Activated CD8-positive, alpha-beta memory T cell treated with anti-CD3 and anti-CD28 coated beads for 36 hours (primary cell): ENCODE measurements around the gene KCNQ1. TPM values are rescaled to one million over a fixed set of nuclear protein-coding genes. Genes with fewer than 3 reads are reported as not detected.
"Not testable (repeated sequence)": the region's sequence is repeated elsewhere in the genome, so short reads cannot be mapped to it uniquely, and the experiment has no call there.

Experiments
- CTCF ChIA-PET: fragments of 350-600 bp; sonication (Branson Sonifier 250); formaldehyde crosslinking; loops from one replicate; lab custom pipeline; 2021; ENCODE audit warnings: antibody characterized with exemption; lab: Charles Lee
- POLR2A ChIA-PET: fragments of 350-600 bp; sonication (Branson Sonifier 250); formaldehyde crosslinking; loops from one replicate; lab custom pipeline; 2021; ENCODE audit warnings: antibody characterized with exemption; lab: Charles Lee
- total RNA-seq, 2 experiments: library from RNA; stranded (reverse); gene quantifications; one replicate each; pipeline ENCODE4 v1.2.3, GENCODE V29; 2021

The KCNQ1 gene
- total RNA-seq, 2 experiments from 2014 or later = 3.1 to 3.9 TPM

GRCh38 chr11:2474059-2474901 is 29.5 kb downstream of the KCNQ1 start:
- ChIA-PET POLR2A (no interaction called here), CTCF (interaction anchor here (1.6 kb wide), 1 partner anchor 57 kb away, joined by 4 read pairs; no protein-coding TSS in a partner anchor)

GRCh38 chr11:2475136-2475918 is 30.5 kb downstream of the KCNQ1 start:
- ChIA-PET CTCF (interaction anchor here (1.6 kb wide), 1 partner anchor 56 kb away, joined by 4 read pairs; no protein-coding TSS in a partner anchor), POLR2A (no interaction called here)

- ChIA-PET CTCF (no interaction called here), POLR2A (no interaction called here)
Observed at GRCh38 chr11:2477254-2477653, 32.4 kb downstream of the KCNQ1 start.

GRCh38 chr11:2477936-2478335 is 33.1 kb downstream of the KCNQ1 start:
- ChIA-PET POLR2A (no interaction called here), CTCF (no interaction called here)

- CTCF ChIA-PET = not testable (repeated sequence)
- POLR2A ChIA-PET = interaction anchor here (1.5 kb wide), 1 partner anchor 35 kb away, joined by 3 read pairs; the partner anchor contains the start of gene KCNQ1
Observed at GRCh38 chr11:2480067-2480873, 35.5 kb downstream of the KCNQ1 start.

GRCh38 chr11:2480874-2481220 is 36.0 kb downstream of the KCNQ1 start:
- POLR2A ChIA-PET = interaction anchor here (1.5 kb wide), 1 partner anchor 36 kb away, joined by 3 read pairs; the partner anchor contains the start of gene KCNQ1
- CTCF ChIA-PET = no interaction called here

- POLR2A ChIA-PET = interaction anchor here (1.5 kb wide), 1 partner anchor 36 kb away, joined by 3 read pairs; the partner anchor contains the start of gene KCNQ1
- CTCF ChIA-PET = no interaction called here
Observed at GRCh38 chr11:2481253-2481652, 36.4 kb downstream of the KCNQ1 start.

- ChIA-PET POLR2A (no interaction called here), CTCF (interaction anchor here (1.0 kb wide), 1 partner anchor 63 kb away, joined by 3 read pairs; no protein-coding TSS in a partner anchor)
Observed at GRCh38 chr11:2482204-2482603, 37.4 kb downstream of the KCNQ1 start.

GRCh38 chr11:2482745-2483144 is 37.9 kb downstream of the KCNQ1 start:
- ChIA-PET POLR2A (no interaction called here), CTCF (no interaction called here)

- ChIA-PET CTCF (no interaction called here), POLR2A (no interaction called here)
Observed at GRCh38 chr11:2483426-2483825, 38.6 kb downstream of the KCNQ1 start.

GRCh38 chr11:2484576-2485125 is 39.8 kb downstream of the KCNQ1 start:
- POLR2A ChIA-PET = no interaction called here
- CTCF ChIA-PET = no interaction called here

GRCh38 chr11:2488004-2488403 is 43.2 kb downstream of the KCNQ1 start:
- POLR2A ChIA-PET = no interaction called here
- CTCF ChIA-PET = no interaction called here

- ChIA-PET CTCF (no interaction called here), POLR2A (no interaction called here)
Observed at GRCh38 chr11:2489083-2489482, 44.3 kb downstream of the KCNQ1 start.

GRCh38 chr11:2497951-2498350 is 53.1 kb downstream of the KCNQ1 start:
- CTCF ChIA-PET, POLR2A ChIA-PET: not testable (repeated sequence)

GRCh38 chr11:2498750-2499149 is 53.9 kb downstream of the KCNQ1 start:
- ChIA-PET CTCF (no interaction called here), POLR2A (no interaction called here)

GRCh38 chr11:2507212-2507901 is 62.5 kb downstream of the KCNQ1 start:
- CTCF ChIA-PET = no interaction called here
- POLR2A ChIA-PET = no interaction called here

- ChIA-PET CTCF (no interaction called here), POLR2A (no interaction called here)
Observed at GRCh38 chr11:2507945-2508749, 63.3 kb downstream of the KCNQ1 start.

GRCh38 chr11:2508793-2509192 is 64.0 kb downstream of the KCNQ1 start:
- POLR2A ChIA-PET = no interaction called here
- CTCF ChIA-PET = no interaction called here
